ENCODE data around the gene XKR7. TPM values are rescaled to one million over a fixed set of nuclear protein-coding genes. Genes with fewer than 3 reads are reported as not detected.

XKR7 gene
- total RNA-seq, 1 donor from 2014 or later: 0.07 TPM

GRCh38 chr20:32051720-32052089 is 83.8 kb downstream of the XKR7 start:
- peak overlapping the region; percentile 52 for H3K4me3 ChIP-seq
- H3F3A ChIP-seq (ENCODE audit: low read depth): no peaks in the 10 kb centered on the region
- no peak overlapping the region for H2AFZ ChIP-seq (replicated peaks)
- Mint-ChIP-seq H3K4me1 (peaks cover 9% of the 10 kb centered on the region), H3K27me3 (ENCODE audit: insufficient read depth, low read depth) (peaks cover 47% of the 10 kb centered on the region), H3K36me3 (no peaks in the 10 kb centered on the region), H3K9me3 (peaks cover 8% of the 10 kb centered on the region), H3K4me3 (peak overlapping the region; percentile 39), H3K27ac (no peak overlapping the region)
- no peak overlapping the region for H3K27ac ChIP-seq
- DNase-seq (ENCODE audit: low spot score): no peak
- H4K20me1 ChIP-seq (ENCODE audit: low read depth): no peaks in the 10 kb centered on the region
- H3K9me3 ChIP-seq (ENCODE audit: low read depth): no peaks in the 10 kb centered on the region
- H3K36me3 ChIP-seq: no peaks in the 10 kb centered on the region
- H3K4me1 ChIP-seq: no peaks in the 10 kb centered on the region
- H3K79me2 ChIP-seq (ENCODE audit: low read depth): no peaks in the 10 kb centered on the region
- peak overlapping the region; percentile 86 for H3K4me2 ChIP-seq
- TF ChIP-seq EZH2 (IDR thresholded peaks at IDR 0.05): peak; percentile 68
- TF ChIP-seq, protein P1, sequence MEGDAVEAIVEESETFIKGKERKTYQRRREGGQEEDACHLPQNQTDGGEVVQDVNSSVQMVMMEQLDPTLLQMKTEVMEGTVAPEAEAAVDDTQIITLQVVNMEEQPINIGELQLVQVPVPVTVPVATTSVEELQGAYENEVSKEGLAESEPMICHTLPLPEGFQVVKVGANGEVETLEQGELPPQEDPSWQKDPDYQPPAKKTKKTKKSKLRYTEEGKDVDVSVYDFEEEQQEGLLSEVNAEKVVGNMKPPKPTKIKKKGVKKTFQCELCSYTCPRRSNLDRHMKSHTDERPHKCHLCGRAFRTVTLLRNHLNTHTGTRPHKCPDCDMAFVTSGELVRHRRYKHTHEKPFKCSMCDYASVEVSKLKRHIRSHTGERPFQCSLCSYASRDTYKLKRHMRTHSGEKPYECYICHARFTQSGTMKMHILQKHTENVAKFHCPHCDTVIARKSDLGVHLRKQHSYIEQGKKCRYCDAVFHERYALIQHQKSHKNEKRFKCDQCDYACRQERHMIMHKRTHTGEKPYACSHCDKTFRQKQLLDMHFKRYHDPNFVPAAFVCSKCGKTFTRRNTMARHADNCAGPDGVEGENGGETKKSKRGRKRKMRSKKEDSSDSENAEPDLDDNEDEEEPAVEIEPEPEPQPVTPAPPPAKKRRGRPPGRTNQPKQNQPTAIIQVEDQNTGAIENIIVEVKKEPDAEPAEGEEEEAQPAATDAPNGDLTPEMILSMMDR (IDR thresholded peaks at IDR 0.05): no peak
- peak; percentile 69 for TF ChIP-seq EZH2phosphoT487 (IDR thresholded peaks at IDR 0.05)
- H3K9ac ChIP-seq: no peak overlapping the region
- peaks cover 67% of the 10 kb centered on the region for H3K27me3 ChIP-seq

- H3K27ac Mint-ChIP-seq: no peak within 1 kb of the TSS
- peak; percentile 48 for TF ChIP-seq EZH2phosphoT487 (IDR thresholded peaks at IDR 0.05)
- TF ChIP-seq, protein P1 (IDR thresholded peaks at IDR 0.05): no peak
- TF ChIP-seq EZH2 (IDR thresholded peaks at IDR 0.05): peak; percentile 84
- Histone ChIP-seq H3K9ac (no peak within 1 kb of the TSS), H3K36me3 (no peaks in the 10 kb centered on the region), H3K27me3 (peaks cover 67% of the 10 kb centered on the region), H3F3A (ENCODE audit: low read depth) (no peaks in the 10 kb centered on the region), H4K20me1 (ENCODE audit: low read depth) (no peaks in the 10 kb centered on the region), H3K4me1 (no peaks in the 10 kb centered on the region), H3K79me2 (ENCODE audit: low read depth) (no peaks in the 10 kb centered on the region), H3K4me2 (peak within 1 kb of the TSS; percentile 86), H3K27ac (no peak within 1 kb of the TSS), H3K4me3 (peak within 1 kb of the TSS; percentile 52), H3K9me3 (ENCODE audit: low read depth) (no peaks in the 10 kb centered on the region), H2AFZ (replicated peaks) (peak within 1 kb of the TSS; percentile 57)
- peak; percentile 59 for DNase-seq (ENCODE audit: low spot score)
- peaks cover 9% of the 10 kb centered on the region for H3K4me1 Mint-ChIP-seq
- peak within 1 kb of the TSS; percentile 43 for H3K4me3 Mint-ChIP-seq
- H3K36me3 Mint-ChIP-seq: no peaks in the 10 kb centered on the region
- peaks cover 8% of the 10 kb centered on the region for H3K9me3 Mint-ChIP-seq
- H3K27me3 Mint-ChIP-seq (ENCODE audit: insufficient read depth, low read depth): peaks cover 47% of the 10 kb centered on the region
These were observed 84.3 kb downstream of the XKR7 start, which contains the start of gene HCK for GRCh38 chr20:32052090-32052777. TSS of gene HCK (plus strand) at chr20:32052242.

DNA sequence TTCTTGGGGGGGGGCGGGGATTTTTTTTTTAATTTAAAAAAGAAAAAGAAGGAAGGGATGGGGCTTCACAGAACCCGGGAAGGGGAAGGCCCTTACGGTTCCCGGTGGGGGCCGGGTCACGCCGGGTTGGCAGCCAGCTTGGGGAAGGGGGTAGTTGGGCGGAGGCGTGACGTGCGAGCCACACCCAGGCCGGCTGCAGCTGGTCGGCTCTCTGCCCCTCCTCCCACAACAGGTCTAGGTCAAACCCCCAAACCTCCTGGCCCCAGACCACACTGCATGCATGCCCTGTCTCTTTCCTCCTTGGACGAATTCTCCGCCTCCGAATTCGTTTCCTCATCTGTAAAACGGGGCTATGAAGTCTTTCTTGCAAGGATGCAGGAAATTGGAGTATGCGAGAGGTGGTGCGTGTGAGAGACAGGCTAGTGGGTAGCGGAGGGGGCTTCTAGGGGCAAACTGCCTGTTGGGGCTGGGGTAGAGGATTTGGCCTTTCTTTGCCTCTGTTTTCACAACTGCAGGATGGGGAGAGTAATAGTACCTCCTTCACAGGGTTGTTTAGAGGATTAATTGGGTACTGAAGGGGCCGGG is 84.9 kb downstream of the XKR7 start:
- no peak overlapping the region for H3K27ac Mint-ChIP-seq
- no peaks in the 10 kb centered on the region for H3K4me1 ChIP-seq
- no peaks in the 10 kb centered on the region for H4K20me1 ChIP-seq (ENCODE audit: low read depth)
- no peak overlapping the region for H3K27ac ChIP-seq
- peak overlapping the region; percentile 52 for H3K4me3 ChIP-seq
- no peaks in the 10 kb centered on the region for H3K36me3 Mint-ChIP-seq
- no peaks in the 10 kb centered on the region for H3K9me3 ChIP-seq (ENCODE audit: low read depth)
- no peaks in the 10 kb centered on the region for H3K79me2 ChIP-seq (ENCODE audit: low read depth)
- DNase-seq (ENCODE audit: low spot score): peak; percentile 42
- H3K4me2 ChIP-seq: peak overlapping the region; percentile 86
- no peaks in the 10 kb centered on the region for H3F3A ChIP-seq (ENCODE audit: low read depth)
- H2AFZ ChIP-seq (replicated peaks): no peak overlapping the region
- TF ChIP-seq, protein P1 (IDR thresholded peaks at IDR 0.05): no peak
- no peak for TF ChIP-seq EZH2phosphoT487 (IDR thresholded peaks at IDR 0.05)
- TF ChIP-seq EZH2 (IDR thresholded peaks at IDR 0.05): no peak
- peak overlapping the region; percentile 43 for H3K4me3 Mint-ChIP-seq
- no peak overlapping the region for H3K9ac ChIP-seq
- no peaks in the 10 kb centered on the region for H3K36me3 ChIP-seq
- peaks cover 47% of the 10 kb centered on the region for H3K27me3 Mint-ChIP-seq (ENCODE audit: insufficient read depth, low read depth)
- peaks cover 70% of the 10 kb centered on the region for H3K27me3 ChIP-seq
- H3K9me3 Mint-ChIP-seq: peaks cover 8% of the 10 kb centered on the region
- H3K4me1 Mint-ChIP-seq: peaks cover 9% of the 10 kb centered on the region

Small RNAs within 50 kb of the gene (small RNA-seq; reads per million reads assigned to genes)
- gene RNA5SP481: not detected
- gene RNA5SP482: not detected

Other genes starting within 250 kb of the XKR7 start
- 60.0 and 74.6 TPM in 2 replicates for gene BCL2L1, start 245.3 kb upstream of the XKR7 start, total RNA-seq (ENCODE audit: low replicate concordance)
- gene TPX2, start 228.9 kb upstream of the XKR7 start, total RNA-seq (ENCODE audit: low replicate concordance): 226 and 278 TPM in 2 replicates
- gene MYLK2, start 148.8 kb upstream of the XKR7 start, total RNA-seq (ENCODE audit: low replicate concordance): 0.22 TPM in 1 of 2 replicates, not detected in the other
- gene FOXS1, start 122.5 kb upstream of the XKR7 start, total RNA-seq (ENCODE audit: low replicate concordance): 0.53 TPM in 1 of 2 replicates, not detected in the other
- gene DUSP15, start 97.6 kb upstream of the XKR7 start, total RNA-seq (ENCODE audit: low replicate concordance): 0.45 and 1.1 TPM in 2 replicates
- gene TTLL9, start 97.5 kb upstream of the XKR7 start, total RNA-seq (ENCODE audit: low replicate concordance): 0.34 TPM in 1 of 2 replicates, not detected in the other
- 11.1 and 15.3 TPM in 2 replicates for gene PDRG1, start 16.1 kb upstream of the XKR7 start, total RNA-seq (ENCODE audit: low replicate concordance)
- 0.75 and 3.9 TPM in 2 replicates for gene CCM2L, start 42.3 kb downstream of the XKR7 start, total RNA-seq (ENCODE audit: low replicate concordance)
- gene HCK, start 84.1 kb downstream of the XKR7 start, total RNA-seq (ENCODE audit: low replicate concordance): not detected in 2 replicates
- gene TM9SF4, start 141.6 kb downstream of the XKR7 start, total RNA-seq (ENCODE audit: low replicate concordance): 27.9 and 41.7 TPM in 2 replicates
- 16.5 and 21.2 TPM in 2 replicates for gene PLAGL2, start 239.6 kb downstream of the XKR7 start, total RNA-seq (ENCODE audit: low replicate concordance)
- 22.3 and 23.5 TPM in 2 replicates for gene POFUT1, start 239.7 kb downstream of the XKR7 start, total RNA-seq (ENCODE audit: low replicate concordance)

All from neural progenitor cell (in vitro differentiated cells).